Large intestine (tissue), 3 donors: ENCODE results near the gene CEP250. TPM values are rescaled to one million over a fixed set of nuclear protein-coding genes. Genes with fewer than 3 reads are reported as not detected.

ENCODE experiments used
- DNase-seq, 2 donors: peaks; one replicate each; pipeline versions ENCODE4 v3.0.0 to v3.0.0-alpha.2; 2013
- H3K27ac ChIP-seq: one replicate; pipeline ENCODE4 v1.5.1; 2013; ENCODE audit warnings: low read length
- H3K27me3 ChIP-seq: 2 replicates; pipeline ENCODE4 v1.6.1; 2013; ENCODE audit warnings: low read length; ENCODE audit not compliant: control insufficient read depth, insufficient read depth
- H3K36me3 ChIP-seq: 2 replicates; pipeline ENCODE4 v1.6.1; 2013; ENCODE audit warnings: low read length; ENCODE audit not compliant: control insufficient read depth, insufficient read depth
- H3K4me1 ChIP-seq: one replicate; pipeline ENCODE4 v1.6.1; 2013; ENCODE audit warnings: low read length; ENCODE audit not compliant: control insufficient read depth, insufficient read depth
- H3K4me3 ChIP-seq: one replicate; pipeline ENCODE4 v1.5.1; 2013; ENCODE audit warnings: low read length
- H3K9me3 ChIP-seq: one replicate; pipeline ENCODE4 v1.6.1; 2013; ENCODE audit warnings: mild to moderate bottlenecking, low read depth, low read length, moderate library complexity; ENCODE audit not compliant: control insufficient read depth
- WGBS: methylation state at CpG from one replicate; pipeline ENCODE4 v1.1.5; 2013; ENCODE audit warnings: low lambda C conversion rate; ENCODE audit not compliant: insufficient coverage; 5-methylcytosine and 5-hydroxymethylcytosine counted together
- polyA plus RNA-seq: library from polyadenylated mRNA; unstranded; fragments of 120-200 nt; gene quantifications from one replicate; pipeline ENCODE4 v1.2.1, GENCODE V29; 2013

CEP250 gene
- polyA plus RNA-seq, 1 donor = 31.0 TPM

DNA sequence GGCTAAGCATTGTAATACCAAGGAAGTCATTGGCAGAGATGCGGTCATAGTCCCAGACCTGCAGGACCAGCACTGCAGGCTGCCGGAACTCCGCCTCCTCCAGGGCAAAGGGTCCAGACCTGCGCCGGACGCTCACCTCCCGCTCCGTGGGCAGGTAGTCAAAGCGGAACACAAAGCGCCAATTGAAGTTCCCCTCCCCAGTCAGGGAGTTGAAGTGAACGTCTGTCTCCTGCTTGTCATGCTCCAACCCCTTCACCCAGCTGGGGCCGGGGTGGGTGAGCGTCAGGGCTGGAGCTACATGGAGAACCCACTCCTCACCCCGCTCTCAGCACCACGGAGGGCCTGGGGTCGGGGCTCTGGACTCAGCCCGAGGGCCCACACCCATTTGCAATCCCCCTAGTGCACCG, 104.7 kb downstream of the CEP250 start:
- Histone ChIP-seq H3K27ac (no peak overlapping the region), H3K36me3 (peaks cover 37% of the 10 kb centered on the region), H3K27me3 (no peaks in the 10 kb centered on the region), H3K9me3 (no peaks in the 10 kb centered on the region), H3K4me1 (peaks cover 14% of the 10 kb centered on the region), H3K4me3 (no peak overlapping the region)
- WGBS = no CpG with 5 or more reads among the region's 18 CpGs
- DNase-seq = peak; percentile 60 to 67

DNA sequence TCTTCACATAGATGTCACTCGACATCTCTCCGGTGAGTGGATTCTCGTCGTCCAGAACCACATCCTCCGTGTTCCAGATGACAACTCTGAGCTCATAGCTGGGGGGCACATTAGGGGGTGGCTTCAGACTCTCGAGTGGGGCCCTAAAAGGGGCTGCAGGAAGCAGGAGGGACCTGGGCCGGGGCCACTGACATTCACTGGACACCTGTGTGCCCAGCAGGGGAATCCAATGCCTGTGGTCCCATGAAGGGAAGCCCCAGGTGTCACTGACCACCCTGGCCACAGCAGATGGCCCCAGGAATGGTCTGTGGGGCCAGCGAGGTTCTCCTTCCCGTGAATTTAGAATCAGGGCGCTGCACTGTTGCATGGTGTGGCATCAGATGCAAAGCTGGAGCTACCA, 105.1 kb downstream of the CEP250 start:
- no CpG with 5 or more reads among the region's 10 CpGs for WGBS
- Histone ChIP-seq H3K4me1 (peaks cover 14% of the 10 kb centered on the region), H3K36me3 (peaks cover 32% of the 10 kb centered on the region), H3K9me3 (no peaks in the 10 kb centered on the region), H3K27me3 (no peaks in the 10 kb centered on the region), H3K27ac (no peak overlapping the region), H3K4me3 (no peak overlapping the region)
- DNase-seq = no peak

DNA sequence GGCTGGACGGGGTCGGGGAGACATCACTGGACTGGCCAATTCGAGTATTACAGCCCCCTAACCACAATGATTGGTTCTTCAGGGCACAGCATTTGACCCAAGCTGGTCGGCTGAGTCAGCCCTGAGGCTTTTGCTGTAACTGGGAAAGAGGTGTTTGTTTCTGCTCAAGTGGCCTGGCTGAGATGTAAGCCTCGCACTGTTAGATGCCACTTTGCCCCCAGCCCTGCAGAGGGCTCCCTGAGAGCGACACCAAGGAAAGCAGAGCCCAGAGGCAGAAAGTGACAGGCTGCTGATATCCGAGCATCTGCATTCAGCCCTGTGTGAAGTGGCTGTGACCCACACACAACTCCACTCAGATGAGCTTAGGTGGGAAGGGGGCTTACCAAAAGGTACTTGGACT, 105.9 kb downstream of the CEP250 start:
- no CpG with 5 or more reads among the region's 7 CpGs for WGBS
- Histone ChIP-seq H3K9me3 (no peaks in the 10 kb centered on the region), H3K27me3 (no peaks in the 10 kb centered on the region), H3K36me3 (peaks cover 25% of the 10 kb centered on the region), H3K4me3 (no peak overlapping the region), H3K27ac (no peak overlapping the region), H3K4me1 (peaks cover 14% of the 10 kb centered on the region)
- peak; percentile 31 to 34 for DNase-seq

DNA sequence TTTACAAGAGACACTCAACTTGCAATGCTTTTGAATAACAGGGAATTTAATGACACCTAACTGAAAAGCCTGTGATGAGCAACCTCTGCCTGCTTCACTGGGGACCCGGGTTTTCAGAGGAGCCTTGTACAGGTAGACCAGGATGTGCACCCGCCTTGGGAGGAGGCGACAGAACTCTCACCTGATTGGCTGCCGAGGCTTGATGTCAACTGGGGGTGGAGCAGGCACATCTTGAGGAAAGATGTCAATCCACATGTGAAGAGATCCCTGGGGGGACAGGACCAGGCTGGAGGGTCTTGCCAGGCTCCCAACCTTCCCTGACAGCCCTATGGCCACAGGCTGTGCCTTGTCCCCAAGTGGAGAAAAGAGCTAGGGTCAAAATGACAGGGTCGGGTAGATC, 106.3 kb downstream of the CEP250 start:
- DNase-seq = no peak
- Histone ChIP-seq H3K36me3 (peaks cover 21% of the 10 kb centered on the region), H3K27me3 (no peaks in the 10 kb centered on the region), H3K4me3 (no peak overlapping the region), H3K4me1 (peaks cover 14% of the 10 kb centered on the region), H3K9me3 (no peaks in the 10 kb centered on the region), H3K27ac (no peak overlapping the region)
- WGBS = 40% methylated on average over 1 of the region's 5 CpGs

DNA sequence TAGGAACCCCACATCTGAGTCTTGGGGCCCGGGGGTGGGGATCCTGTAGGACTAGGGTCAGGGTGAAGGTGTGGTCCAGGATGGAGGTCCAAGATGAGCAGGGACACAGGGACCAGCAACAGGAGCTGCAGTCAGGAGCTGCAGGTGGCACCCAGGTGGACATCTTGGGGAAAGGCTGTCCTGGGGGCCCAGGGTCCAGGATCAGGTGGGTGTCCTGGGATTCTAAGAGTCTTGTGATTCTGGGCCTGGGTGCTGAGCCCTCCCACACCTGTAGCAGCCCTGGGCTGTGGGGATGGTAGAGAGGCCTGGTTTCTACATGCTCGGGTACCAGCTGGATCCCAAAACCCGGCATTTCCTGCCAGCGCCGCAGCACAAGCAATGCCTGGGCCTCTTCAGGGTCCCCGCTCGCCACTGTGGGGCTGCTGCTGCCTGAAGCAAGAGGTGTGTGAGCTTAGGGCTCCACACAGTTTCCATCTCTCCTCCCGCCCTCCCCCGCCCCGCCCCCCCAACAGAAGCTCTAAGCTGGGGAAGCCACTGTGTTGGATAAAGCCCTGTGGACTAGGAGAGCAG, 107.2 kb downstream of the CEP250 start:
- WGBS = no CpG with 5 or more reads among the region's 10 CpGs
- no peak for DNase-seq
- no peak overlapping the region for H3K27ac ChIP-seq
- no peaks in the 10 kb centered on the region for H3K9me3 ChIP-seq
- no peaks in the 10 kb centered on the region for H3K27me3 ChIP-seq
- peaks cover 14% of the 10 kb centered on the region for H3K4me1 ChIP-seq
- H3K4me3 ChIP-seq = no peak overlapping the region
- peaks cover 12% of the 10 kb centered on the region for H3K36me3 ChIP-seq

DNA sequence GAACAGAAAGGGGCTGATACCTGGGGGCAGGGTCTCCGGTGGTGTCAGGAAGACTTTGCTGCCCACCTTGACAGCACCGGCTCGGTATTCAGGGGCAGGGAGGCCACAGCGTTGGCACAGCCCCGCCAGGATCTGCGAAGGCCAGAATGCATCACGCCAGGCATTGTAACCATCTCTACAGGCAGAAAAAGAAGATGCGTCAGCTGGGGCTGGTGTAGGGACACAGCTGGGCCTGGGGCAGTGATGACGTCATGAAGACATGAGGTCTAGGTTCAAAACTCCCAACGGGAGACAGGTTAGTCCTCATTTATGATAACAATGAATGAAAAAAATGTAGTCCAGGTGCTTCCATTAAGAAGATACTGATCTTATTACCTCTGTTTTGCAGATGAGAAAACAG, 108.4 kb downstream of the CEP250 start:
- DNase-seq = no peak
- no peaks in the 10 kb centered on the region for H3K9me3 ChIP-seq
- no peak overlapping the region for H3K4me3 ChIP-seq
- peaks cover 2% of the 10 kb centered on the region for H3K36me3 ChIP-seq
- WGBS = no CpG with 5 or more reads among the region's 10 CpGs
- H3K4me1 ChIP-seq = peaks cover 14% of the 10 kb centered on the region
- no peak overlapping the region for H3K27ac ChIP-seq
- no peaks in the 10 kb centered on the region for H3K27me3 ChIP-seq

DNA sequence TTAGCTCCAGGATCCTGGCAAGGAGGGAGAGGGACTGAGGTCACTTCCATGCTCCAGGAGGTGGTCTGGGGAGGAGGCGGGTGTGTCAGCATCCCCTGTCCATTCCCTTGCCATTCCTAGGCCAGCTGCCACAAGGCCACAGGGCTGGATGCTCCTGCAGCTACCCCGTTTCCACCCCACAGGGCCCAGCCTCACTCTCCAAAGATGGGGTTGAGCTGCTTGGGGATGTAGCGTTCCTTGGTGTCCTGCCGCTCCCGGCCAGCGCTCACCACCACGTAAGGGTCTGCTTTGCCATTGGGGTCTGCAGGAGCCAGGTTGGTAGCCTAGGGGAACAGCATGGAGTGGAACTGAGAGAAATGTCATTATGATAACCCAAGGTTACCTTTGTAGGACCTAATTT, 109.5 kb downstream of the CEP250 start:
- H3K27me3 ChIP-seq = no peaks in the 10 kb centered on the region
- no peak overlapping the region for H3K4me3 ChIP-seq
- no peak for DNase-seq
- no peaks in the 10 kb centered on the region for H3K9me3 ChIP-seq
- no peak overlapping the region for H3K27ac ChIP-seq
- WGBS = no CpG with 5 or more reads among the region's 7 CpGs
- no peaks in the 10 kb centered on the region for H3K36me3 ChIP-seq
- H3K4me1 ChIP-seq = peaks cover 4% of the 10 kb centered on the region

DNA sequence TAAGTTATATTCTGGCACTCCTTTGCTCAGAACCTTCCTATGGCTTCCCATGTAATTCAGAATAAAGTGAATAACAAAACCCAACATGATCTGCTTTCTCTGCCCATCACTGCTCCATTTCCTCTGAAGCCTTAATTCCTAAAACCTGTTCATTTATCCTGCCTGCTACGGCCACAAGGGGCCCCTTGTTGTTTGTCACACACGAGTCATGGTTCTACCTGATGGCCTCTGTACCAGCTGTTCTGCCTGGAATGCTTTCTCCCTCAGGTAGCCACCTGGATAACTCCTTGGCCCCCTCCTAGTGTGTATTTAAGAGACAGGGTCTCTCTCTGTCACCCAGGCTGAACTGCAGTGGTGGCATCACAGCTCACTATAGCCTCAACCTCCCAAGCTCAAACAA, 113.2 kb downstream of the CEP250 start:
- WGBS = 0% methylated on average over 1 of the region's 2 CpGs
- Histone ChIP-seq H3K27ac (no peak overlapping the region), H3K4me3 (no peak overlapping the region), H3K36me3 (no peaks in the 10 kb centered on the region), H3K27me3 (no peaks in the 10 kb centered on the region), H3K9me3 (peaks cover 12% of the 10 kb centered on the region), H3K4me1 (no peaks in the 10 kb centered on the region)
- peak in 1 of 2 donors; percentile 24 for DNase-seq

Other genes starting within 250 kb of the CEP250 start
- gene MMP24, start 228.9 kb upstream of the CEP250 start, polyA plus RNA-seq = 3.9 TPM
- 43.8 TPM for gene MMP24OS, start 177.5 kb upstream of the CEP250 start, polyA plus RNA-seq
- 172 TPM for gene EIF6, start 170.8 kb upstream of the CEP250 start, polyA plus RNA-seq
- gene FAM83C, start 163.2 kb upstream of the CEP250 start, polyA plus RNA-seq = 0.01 TPM
- gene UQCC1, start 43.6 kb upstream of the CEP250 start, polyA plus RNA-seq = 39.5 TPM
- 0.15 TPM for gene GDF5, start 17.4 kb upstream of the CEP250 start, polyA plus RNA-seq
- gene C20orf173, start 74.1 kb downstream of the CEP250 start, polyA plus RNA-seq = not detected
- gene ERGIC3, start 86.5 kb downstream of the CEP250 start, polyA plus RNA-seq = 271 TPM
- gene SPAG4, start 160.2 kb downstream of the CEP250 start, polyA plus RNA-seq = 1.5 TPM
- gene CPNE1, start 209.3 kb downstream of the CEP250 start, polyA plus RNA-seq = 150 TPM
- gene RBM12, start 209.3 kb downstream of the CEP250 start, polyA plus RNA-seq = 62.4 TPM
- gene NFS1, start 243.8 kb downstream of the CEP250 start, polyA plus RNA-seq = 32.1 TPM
- gene ROMO1, start 243.8 kb downstream of the CEP250 start, polyA plus RNA-seq = 133 TPM